Astrocyte (in vitro differentiated cells and primary cell): ENCODE results near the gene IFNA1. TPM values are rescaled to one million over a fixed set of nuclear protein-coding genes. Genes with fewer than 3 reads are reported as not detected.

Experiments
- DNase-seq: peaks from one replicate; pipeline ENCODE4 v3.0.0-alpha.2; 2010; ENCODE audit warnings: low read depth
- FAIRE-seq: peaks from 2 replicates; lab custom pipeline; 2011; peaks lifted over from hg19 to GRCh38; lab: Jason Lieb, UNC
- H2AFZ ChIP-seq: 2 replicates; pipeline ENCODE4 v1.6.0; 2012; ENCODE audit warnings: low read depth, low read length, inconsistent platforms
- H3K27ac ChIP-seq: 2 replicates; pipeline ENCODE4 v1.5.1; 2011; ENCODE audit warnings: low read depth, low read length, inconsistent platforms
- H3K27me3 ChIP-seq: 2 replicates; pipeline ENCODE4 v1.6.0; 2011; ENCODE audit warnings: low read length, inconsistent platforms; ENCODE audit not compliant: insufficient read depth
- H3K36me3 ChIP-seq: 2 replicates; pipeline ENCODE4 v1.5.1; 2011; ENCODE audit warnings: low read length, inconsistent platforms; ENCODE audit not compliant: insufficient read depth
- H3K4me1 ChIP-seq: 2 replicates; pipeline ENCODE4 v1.5.1; 2011; ENCODE audit warnings: low read length, inconsistent platforms; ENCODE audit not compliant: insufficient read depth
- H3K4me2 ChIP-seq: 2 replicates; pipeline ENCODE4 v1.6.0; 2012; ENCODE audit warnings: low read length, inconsistent platforms
- H3K4me3 ChIP-seq: 2 replicates; pipeline ENCODE4 v1.5.1; 2011; ENCODE audit warnings: low read depth, mild to moderate bottlenecking, low read length, inconsistent platforms; ENCODE audit not compliant: insufficient read depth
- H3K79me2 ChIP-seq: 2 replicates; pipeline ENCODE4 v1.6.0; 2012; ENCODE audit warnings: mild to moderate bottlenecking, low read length, inconsistent platforms; ENCODE audit not compliant: insufficient read depth
- H3K9ac ChIP-seq: 2 replicates; pipeline ENCODE4 v1.6.0; 2012; ENCODE audit warnings: mild to moderate bottlenecking, low read length, inconsistent platforms
- H3K9me3 ChIP-seq: 2 replicates; pipeline ENCODE4 v1.5.1; 2012; ENCODE audit warnings: low read depth, mild to moderate bottlenecking, low read length, inconsistent platforms; ENCODE audit not compliant: insufficient read depth
- H4K20me1 ChIP-seq: 2 replicates; pipeline ENCODE4 v1.6.0; 2012; ENCODE audit warnings: low read length, inconsistent platforms; ENCODE audit not compliant: insufficient read depth
- H3K27ac Mint-ChIP-seq: one replicate; pipeline ENCODE4 v1.8.0; 2021; ENCODE audit warnings: mild to moderate bottlenecking, mixed read lengths; ENCODE audit not compliant: unreplicated experiment
- H3K27me3 Mint-ChIP-seq: one replicate; pipeline ENCODE4 v1.8.0; 2021; ENCODE audit warnings: low read depth, mixed read lengths; ENCODE audit not compliant: unreplicated experiment
- H3K36me3 Mint-ChIP-seq: one replicate; pipeline ENCODE4 v1.8.0; 2021; ENCODE audit warnings: low read depth, mixed read lengths; ENCODE audit not compliant: unreplicated experiment
- H3K4me1 Mint-ChIP-seq: one replicate; pipeline ENCODE4 v1.8.0; 2021; ENCODE audit warnings: low read depth, mixed read lengths; ENCODE audit not compliant: unreplicated experiment
- H3K4me3 Mint-ChIP-seq: one replicate; pipeline ENCODE4 v1.8.0; 2021; ENCODE audit warnings: mild to moderate bottlenecking, moderate library complexity, mixed read lengths; ENCODE audit not compliant: unreplicated experiment
- H3K9me3 Mint-ChIP-seq: one replicate; pipeline ENCODE4 v1.8.0; 2021; ENCODE audit warnings: mild to moderate bottlenecking, mixed read lengths; ENCODE audit not compliant: unreplicated experiment
- CTCF ChIP-seq: IDR thresholded peaks from 2 replicates; pipeline ENCODE4 v1.5.1; 2011; ENCODE audit warnings: low read depth, mild to moderate bottlenecking, inconsistent platforms, low read length, moderate library complexity; ENCODE audit not compliant: insufficient read depth
- EZH2 ChIP-seq: IDR thresholded peaks from 2 replicates; pipeline ENCODE4 v1.6.1; 2012; ENCODE audit warnings: mild to moderate bottlenecking, low read length, inconsistent platforms; ENCODE audit not compliant: insufficient read depth
- total RNA-seq: library from RNA; stranded (reverse); gene quantifications from 2 replicates; pipeline ENCODE4 v1.2.1, GENCODE V29; 2021

Gene IFNA1
- total RNA-seq, 1 donor from 2014 or later, result not detected

GRCh38 chr9:21413624-21414023, 26.6 kb upstream of the IFNA1 start:
- Mint-ChIP-seq H3K9me3 (no peaks in the 10 kb centered on the region), H3K4me3 (no peak overlapping the region), H3K27ac (no peak overlapping the region), H3K27me3 (no peaks in the 10 kb centered on the region), H3K36me3 (no peaks in the 10 kb centered on the region), H3K4me1 (no peaks in the 10 kb centered on the region)
- DNase-seq (no peak), FAIRE-seq (no peak)
- no peaks in the 10 kb centered on the region for H3K4me1 ChIP-seq
- TF ChIP-seq CTCF (no peak), EZH2 (no peak)
- no peak overlapping the region for H2AFZ ChIP-seq
- H3K27ac ChIP-seq, result no peak overlapping the region
- H4K20me1 ChIP-seq, result no peaks in the 10 kb centered on the region
- H3K4me2 ChIP-seq, result no peak overlapping the region
- no peak overlapping the region for H3K4me3 ChIP-seq
- no peaks in the 10 kb centered on the region for H3K27me3 ChIP-seq
- no peaks in the 10 kb centered on the region for H3K9me3 ChIP-seq
- no peaks in the 10 kb centered on the region for H3K79me2 ChIP-seq
- no peak overlapping the region for H3K9ac ChIP-seq
- no peaks in the 10 kb centered on the region for H3K36me3 ChIP-seq

- Histone ChIP-seq H3K4me3 (no peak overlapping the region), H3K79me2 (no peaks in the 10 kb centered on the region), H3K4me2 (no peak overlapping the region), H3K4me1 (peaks cover 3% of the 10 kb centered on the region), H2AFZ (no peak overlapping the region), H3K27ac (no peak overlapping the region), H3K9ac (no peak overlapping the region), H3K36me3 (no peaks in the 10 kb centered on the region), H3K9me3 (no peaks in the 10 kb centered on the region), H4K20me1 (no peaks in the 10 kb centered on the region), H3K27me3 (no peaks in the 10 kb centered on the region)
- DNase-seq (no peak), FAIRE-seq (no peak)
- Mint-ChIP-seq H3K27me3 (no peaks in the 10 kb centered on the region), H3K4me1 (no peaks in the 10 kb centered on the region), H3K4me3 (no peak overlapping the region), H3K9me3 (no peaks in the 10 kb centered on the region), H3K36me3 (no peaks in the 10 kb centered on the region), H3K27ac (no peak overlapping the region)
- no peak for TF ChIP-seq CTCF
- TF ChIP-seq EZH2, result no peak
Observed at GRCh38 chr9:21414220-21414940, 25.9 kb upstream of the IFNA1 start.
